ENCODE measurements around the gene ASB18.

- no peak for TF ChIP-seq CTCF (IDR thresholded peaks at IDR 0.05)
- no peak for TF ChIP-seq ZFX (IDR thresholded peaks at IDR 0.05; ENCODE audit: borderline replicate concordance)
These were observed 79.5 kb downstream of the ASB18 start for GRCh38 chr2:236184701-236185100.

All from 22Rv1 (cell line).